EL (cell line): ENCODE data around the gene TMC1.
"Not testable (repeated sequence)": the region's sequence is repeated elsewhere in the genome, so short reads cannot be mapped to it uniquely, and the experiment has no call there.

Experiments
- DNase-seq: peaks from one replicate; pipeline ENCODE4 v3.0.0-alpha.2; 2016

TMC1 gene

GRCh38 chr9:72521416-72521815 lies at the start of gene TMC1:
TSS of gene TMC1 (plus strand) at chr9:72521608. CDS start at chr9:72648649, 127,041 bp downstream.
- DNase-seq = not testable (repeated sequence)

DNA sequence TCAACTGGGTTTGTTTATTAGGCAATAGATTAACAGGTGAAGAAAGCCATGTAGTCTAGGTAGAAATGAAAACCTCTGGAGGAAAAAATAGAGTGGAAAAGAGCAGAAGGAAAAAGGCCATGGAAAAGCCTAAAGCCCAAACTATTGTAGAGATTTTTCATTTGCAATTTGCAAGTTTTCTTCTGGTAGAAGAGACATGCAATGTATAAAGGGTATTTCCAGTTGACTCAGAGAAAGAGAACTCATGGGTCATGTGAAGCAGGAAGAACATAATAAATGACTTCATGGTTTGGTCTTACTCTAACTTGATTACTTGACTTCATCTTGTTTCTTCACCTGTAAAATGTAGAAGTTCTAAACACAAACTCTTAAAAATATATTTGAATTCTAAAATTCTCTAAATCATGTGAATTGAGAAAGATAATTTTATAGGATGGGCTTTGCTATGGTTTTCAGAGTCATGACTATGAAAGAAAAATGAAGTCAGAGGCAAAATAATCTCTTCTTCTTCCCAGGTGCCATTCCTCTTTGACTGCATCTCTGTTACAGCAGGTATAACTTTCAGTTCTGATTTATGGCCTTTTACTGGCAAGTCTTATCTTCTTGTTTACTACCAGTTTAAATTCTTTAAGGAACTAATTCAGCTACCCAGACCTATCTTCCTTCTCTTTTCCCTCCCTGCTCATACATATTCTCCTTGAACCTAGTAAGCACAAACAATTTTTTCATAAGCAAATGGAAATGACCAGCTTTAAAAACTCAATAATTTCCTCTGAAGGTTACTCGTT lies 47.7 kb upstream of the TMC1 start:
- DNase-seq = peak; percentile 62

- no peak for DNase-seq
These were observed 46.7 kb upstream of the TMC1 start for GRCh38 chr9:72474676-72475075.

- no peak for DNase-seq
These were observed 45.3 kb upstream of the TMC1 start for GRCh38 chr9:72476100-72476499.

- peak; percentile 78 for DNase-seq
These were observed 44.6 kb upstream of the TMC1 start for GRCh38 chr9:72476617-72477437.

DNA sequence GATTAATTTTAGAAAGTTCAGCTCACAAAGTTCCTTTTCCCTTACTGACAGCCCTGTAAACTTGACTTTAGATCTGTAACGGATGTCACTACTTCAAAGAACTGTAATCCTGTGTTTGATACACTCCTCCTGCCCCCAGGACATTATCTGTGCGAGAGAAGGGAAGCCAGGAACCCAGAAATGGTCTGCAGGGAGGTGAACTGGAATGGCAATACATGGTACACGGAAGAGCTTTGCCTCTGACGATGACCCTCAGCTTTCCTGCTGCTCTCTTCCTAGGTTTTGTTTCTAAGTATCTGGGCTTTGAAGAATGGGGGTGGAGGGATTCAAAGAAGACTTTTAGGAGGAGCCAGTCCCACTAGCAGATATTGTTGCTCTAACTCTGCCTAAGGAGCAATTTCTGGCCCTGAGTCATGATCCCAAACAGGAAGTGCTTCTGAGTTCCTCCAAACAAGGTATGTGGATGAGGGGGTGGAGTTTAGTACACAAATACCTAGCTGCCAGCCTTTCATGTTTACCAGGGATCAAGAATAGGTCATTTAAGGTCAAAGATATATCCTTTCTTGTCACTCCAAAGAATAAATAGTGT lies 43.4 kb upstream of the TMC1 start:
- DNase-seq = peak; percentile 86

- no peak for DNase-seq
These were observed 42.4 kb upstream of the TMC1 start for GRCh38 chr9:72478966-72479365.

GRCh38 chr9:72480261-72480660 lies 41.1 kb upstream of the TMC1 start:
- not testable (repeated sequence) for DNase-seq

DNA sequence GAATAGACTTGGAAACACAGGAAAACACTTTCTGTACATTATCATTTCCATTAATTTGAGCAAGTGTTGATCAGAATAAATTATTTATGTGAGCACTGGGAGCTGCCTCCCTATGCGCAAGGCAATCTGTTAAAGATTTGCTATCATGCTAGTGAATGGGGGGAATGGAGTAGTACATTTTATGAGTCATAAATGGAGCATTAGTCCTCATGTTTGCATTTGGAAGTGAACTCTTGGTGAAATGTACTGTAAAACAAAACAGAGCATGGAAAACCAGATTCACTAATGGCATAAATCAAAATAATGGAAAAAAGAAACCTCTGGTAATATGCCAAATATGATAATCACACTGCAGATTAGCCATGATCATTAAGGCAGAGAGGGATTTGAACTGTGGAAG lies 40.5 kb upstream of the TMC1 start:
- no peak for DNase-seq

DNA sequence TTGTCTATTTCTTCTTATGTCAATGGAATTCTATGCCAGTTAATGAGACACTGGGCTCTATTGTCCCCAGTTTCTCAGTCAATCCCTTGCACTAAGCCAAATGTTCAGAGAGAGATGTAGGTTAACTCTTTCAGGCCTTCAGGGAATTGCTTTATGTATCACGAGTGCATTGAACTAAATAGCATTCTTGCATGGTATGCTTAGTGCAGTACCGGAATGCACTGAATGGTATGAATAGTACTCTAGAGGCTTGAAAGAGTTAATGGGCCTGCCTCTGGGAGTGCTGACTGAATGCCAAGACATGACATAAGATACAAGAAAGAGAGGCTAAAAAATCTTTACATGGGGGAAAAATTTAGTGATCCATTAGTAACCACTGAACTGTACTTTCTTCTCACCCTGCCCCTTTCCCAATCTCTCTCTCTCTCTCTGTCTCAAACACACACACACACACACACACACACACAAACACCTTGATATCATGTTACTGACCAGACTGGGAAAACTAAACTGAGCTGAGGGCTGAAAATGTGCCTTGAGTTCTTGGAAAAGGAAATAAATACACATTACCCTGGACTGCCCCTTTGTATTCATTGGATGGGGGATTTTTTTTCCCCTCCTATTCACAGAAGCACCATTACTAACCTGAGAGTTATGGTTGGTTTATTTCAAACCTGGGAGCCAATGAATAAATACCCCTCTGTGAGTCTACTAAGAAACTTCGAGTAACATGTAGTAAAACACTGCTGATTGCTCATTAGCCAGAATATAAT lies 35.4 kb upstream of the TMC1 start:
- DNase-seq = peak; percentile 36

DNA sequence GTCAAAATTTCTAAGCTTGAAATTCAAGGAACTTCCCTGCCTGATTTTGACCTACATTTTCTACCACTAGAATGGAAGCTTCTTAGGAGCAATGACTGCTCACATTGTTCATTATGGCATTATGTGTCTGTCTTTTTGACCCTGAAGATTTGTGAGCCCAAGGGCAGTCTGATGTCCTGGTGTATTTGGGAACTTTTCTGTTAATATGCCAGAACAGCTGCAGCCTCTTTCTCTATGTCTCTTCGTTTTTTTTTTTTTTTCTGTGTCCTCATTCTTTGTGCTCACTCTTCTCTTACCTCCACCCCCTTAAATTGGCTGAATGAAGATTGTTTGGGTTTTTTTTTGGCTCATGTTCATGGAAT lies 34.8 kb upstream of the TMC1 start:
- DNase-seq = no peak

DNA sequence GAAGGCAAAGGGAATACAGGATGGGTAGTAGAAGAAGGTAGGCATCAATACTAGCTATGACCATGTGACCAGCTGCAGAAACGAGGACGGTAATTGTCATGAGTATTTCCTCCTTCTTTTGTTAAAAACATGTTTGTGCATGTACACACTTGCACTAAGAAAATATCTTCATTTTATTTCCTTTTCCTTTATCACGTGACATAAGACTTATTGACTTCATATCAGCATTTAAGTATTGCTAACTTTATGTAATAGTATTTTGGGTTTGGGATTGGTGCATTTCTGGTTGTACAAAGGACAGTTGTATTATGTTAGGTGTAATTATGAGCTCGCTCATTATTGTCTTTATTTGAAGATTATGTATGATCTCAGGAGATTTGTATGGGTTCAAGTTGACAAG lies 33.7 kb upstream of the TMC1 start:
- DNase-seq = not testable (repeated sequence)

DNA sequence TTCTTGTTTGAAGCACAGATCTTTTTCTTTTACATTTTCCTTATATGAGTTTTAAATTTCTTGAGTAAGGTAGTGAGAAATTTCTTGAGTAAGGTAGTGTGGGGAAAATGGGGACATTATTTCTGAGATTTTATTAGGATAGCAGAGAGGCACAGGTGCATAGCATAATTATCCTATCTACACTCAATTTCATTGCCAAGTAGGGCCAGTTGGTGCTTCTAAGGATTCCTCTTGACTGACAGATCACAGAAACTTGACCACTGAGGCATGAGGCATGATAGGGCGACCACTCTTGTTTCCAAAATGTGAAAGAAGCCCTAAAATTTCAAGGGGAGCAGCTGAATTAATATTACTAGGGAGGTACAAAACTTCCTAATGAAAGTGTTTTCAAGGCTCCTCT lies 31.4 kb upstream of the TMC1 start:
- DNase-seq = no peak

DNA sequence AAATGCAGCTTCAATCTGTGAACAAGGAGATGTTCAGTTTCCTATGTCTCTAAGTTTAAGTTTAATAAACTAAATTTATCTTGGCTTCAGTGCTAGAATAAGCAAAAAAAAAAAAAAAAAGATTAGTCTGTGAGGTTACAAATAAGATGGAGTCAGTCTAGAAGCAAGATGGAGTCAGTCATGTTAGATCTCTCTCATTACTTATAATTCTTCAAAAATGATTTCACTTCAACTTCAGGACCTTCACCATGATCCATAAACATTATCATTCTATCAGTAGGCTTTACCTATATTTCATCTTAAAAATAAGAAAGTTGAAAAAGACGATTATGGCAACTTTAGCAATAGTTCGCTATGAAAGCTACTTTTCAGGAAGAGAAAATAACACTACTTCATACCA lies 30.2 kb upstream of the TMC1 start:
- no peak for DNase-seq

DNA sequence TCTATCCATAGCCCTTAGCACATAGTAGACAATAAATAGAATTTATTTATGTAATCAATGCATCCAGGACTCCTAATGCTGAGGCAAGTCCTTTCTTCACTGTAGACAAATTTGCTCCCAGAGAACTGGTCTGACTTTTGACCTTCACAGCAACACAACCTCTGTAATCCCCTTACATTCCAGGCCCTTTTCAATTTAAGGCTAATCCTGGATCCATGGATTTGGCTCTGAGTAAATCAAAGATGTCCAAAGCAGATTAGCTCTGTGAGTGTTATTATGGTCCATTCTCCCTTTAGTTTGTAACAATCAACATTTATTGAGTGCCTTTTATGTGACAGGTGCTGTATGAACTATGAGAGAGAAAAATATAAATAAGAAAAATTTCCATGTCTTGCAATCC lies 27.4 kb upstream of the TMC1 start:
- DNase-seq = no peak

GRCh38 chr9:72497447-72498046 lies 23.9 kb upstream of the TMC1 start:
- DNase-seq = no peak

DNA sequence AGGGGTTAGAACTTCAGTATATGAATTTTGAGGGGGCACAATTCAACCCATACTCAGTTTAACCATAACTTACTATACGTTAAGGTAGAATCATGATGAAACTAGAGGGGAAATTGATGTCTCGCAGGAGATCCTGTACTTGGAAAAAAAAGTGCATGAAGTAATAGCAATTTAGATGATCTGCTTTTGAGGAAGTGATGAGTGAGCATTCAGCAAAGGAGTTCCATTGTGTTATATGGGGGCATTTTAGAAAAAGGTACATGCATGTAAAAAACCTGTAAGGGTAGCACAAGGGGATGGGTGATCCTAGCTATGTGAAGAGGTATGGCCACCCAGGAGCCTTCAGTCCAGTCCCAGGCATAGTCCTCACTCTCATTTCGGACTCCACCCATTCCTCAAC lies 14.8 kb upstream of the TMC1 start:
- DNase-seq = no peak

DNA sequence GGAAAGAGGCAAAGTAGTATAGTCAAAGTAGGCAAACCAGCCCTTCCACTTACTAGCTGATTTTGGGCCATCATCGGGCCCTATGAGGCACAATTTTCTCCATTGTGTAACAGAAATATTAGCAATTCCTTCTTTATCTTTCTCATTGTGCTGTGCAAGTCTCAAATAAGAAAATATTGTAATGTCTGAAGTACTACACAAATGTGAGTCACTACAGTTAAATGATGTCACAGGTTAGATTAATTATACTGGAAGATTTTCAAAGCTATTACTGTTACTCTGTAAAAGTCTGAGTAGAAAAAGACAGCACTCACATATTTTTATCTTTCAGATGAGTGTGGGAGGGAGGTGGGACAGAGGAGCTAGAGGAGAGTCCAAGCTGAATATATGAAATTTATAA lies 12.4 kb upstream of the TMC1 start:
- DNase-seq = peak; percentile 49

GRCh38 chr9:72509635-72510034 lies 11.8 kb upstream of the TMC1 start:
- peak; percentile 30 for DNase-seq

GRCh38 chr9:72521011-72521410 lies 397 bp upstream of the TMC1 start:
- not testable (repeated sequence) for DNase-seq

GRCh38 chr9:72524820-72525540 lies 3.6 kb downstream of the TMC1 start:
- DNase-seq = peak; percentile 98
